ENCODE measurements around the gene RIMBP3C.
"Not testable (repeated sequence)": the region's sequence is repeated elsewhere in the genome, so short reads cannot be mapped to it uniquely, and the experiment has no call there.

GRCh38 chr22:21551361-21551760, at the start of gene RIMBP3C:
- not testable (repeated sequence) for TF ChIP-seq POLR2A, CTCF (IDR thresholded peaks at IDR 0.05)
